ENCODE results near the gene MICAL2.

The MICAL2 gene

GRCh38 chr11:12287009-12287373, 176.6 kb downstream of the MICAL2 start:
- no peak for DNase-seq (ENCODE audit: low read depth in 3 of 3)

- no peak for DNase-seq (ENCODE audit: low read depth in 3 of 3)
These were observed 177.2 kb downstream of the MICAL2 start for GRCh38 chr11:12287374-12288211.

DNA sequence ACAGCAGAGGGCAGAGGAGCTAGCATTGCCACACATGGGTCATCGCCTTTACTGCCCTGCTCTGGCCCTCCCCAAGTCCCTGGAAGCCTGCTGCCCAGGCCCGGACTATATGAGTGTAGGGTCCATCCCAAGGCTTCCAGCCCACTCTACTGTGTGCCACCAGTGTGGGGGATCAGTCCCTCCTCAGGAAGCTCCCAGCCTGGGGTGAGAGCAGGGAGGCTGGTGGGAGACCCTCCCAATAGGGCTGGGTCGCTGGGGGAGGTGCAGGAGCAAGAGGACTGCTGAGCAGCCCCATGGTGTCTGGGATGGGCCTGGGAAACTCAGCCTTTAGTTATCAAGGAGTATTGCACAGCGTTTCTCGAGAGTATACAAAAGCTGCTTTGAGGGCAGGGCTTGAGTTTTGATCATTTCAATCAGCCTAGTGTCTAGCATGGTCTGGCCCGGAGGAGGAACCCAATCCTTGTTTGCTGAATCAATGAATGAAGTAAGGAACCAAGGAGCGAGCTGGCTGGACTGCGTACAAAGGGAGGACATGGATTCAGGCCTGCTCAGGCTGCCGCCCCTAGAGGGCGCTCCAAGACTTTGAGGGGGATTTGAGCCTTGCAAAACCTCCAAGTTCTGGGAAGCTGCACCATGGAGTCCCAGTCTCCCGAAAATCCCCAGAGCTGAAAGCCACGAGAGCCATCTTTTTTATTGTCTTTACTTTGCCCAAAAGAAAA, 178.0 kb downstream of the MICAL2 start:
- no peak for DNase-seq (ENCODE audit: low read depth in 3 of 3)

GRCh38 chr11:12288931-12289666, 178.7 kb downstream of the MICAL2 start:
- DNase-seq (ENCODE audit: low read depth in 3 of 3) = no peak

DNA sequence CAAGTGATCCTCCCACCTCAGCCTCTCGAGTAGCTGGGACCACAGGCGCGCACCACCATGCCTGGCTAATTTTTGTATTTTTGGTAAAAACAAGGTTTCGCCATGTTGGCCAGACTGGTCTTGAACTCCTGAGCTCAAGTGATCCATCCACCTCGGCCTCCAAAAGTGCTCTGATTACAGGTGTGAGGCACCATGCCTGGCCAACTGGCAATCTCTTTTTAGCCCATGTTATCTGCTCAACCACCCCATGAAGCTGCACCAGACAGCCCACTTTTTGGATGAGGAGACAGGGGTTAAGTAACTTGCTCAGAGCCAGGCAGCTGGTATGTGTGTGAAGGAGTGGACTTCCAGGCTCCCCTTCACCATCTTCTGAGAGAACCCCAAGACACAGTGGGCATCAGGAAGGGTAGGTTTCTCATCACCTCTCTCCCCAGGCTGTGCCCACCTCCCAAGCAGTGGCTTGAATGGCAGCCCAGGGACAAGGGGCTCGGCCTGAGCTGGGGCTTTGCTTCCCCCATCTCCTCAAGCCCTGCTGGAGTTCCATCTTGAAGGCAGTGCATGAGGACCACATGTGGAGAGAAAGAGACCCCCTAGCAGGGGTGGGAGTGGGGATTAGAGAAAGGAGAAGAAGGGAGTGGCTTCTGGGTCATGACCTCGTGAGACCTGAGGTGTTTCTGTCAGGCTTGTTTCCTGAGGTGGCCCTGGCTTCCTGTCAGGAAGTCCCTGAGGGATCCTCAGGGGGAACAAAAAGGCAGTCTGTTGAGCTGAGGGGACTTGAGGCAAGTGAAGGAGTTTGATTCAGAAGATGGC, 179.5 kb downstream of the MICAL2 start:
- no peak for DNase-seq (ENCODE audit: low read depth in 3 of 3)

- no peak for DNase-seq (ENCODE audit: low read depth in 3 of 3)
These were observed 180.1 kb downstream of the MICAL2 start for GRCh38 chr11:12290477-12290922.

DNA sequence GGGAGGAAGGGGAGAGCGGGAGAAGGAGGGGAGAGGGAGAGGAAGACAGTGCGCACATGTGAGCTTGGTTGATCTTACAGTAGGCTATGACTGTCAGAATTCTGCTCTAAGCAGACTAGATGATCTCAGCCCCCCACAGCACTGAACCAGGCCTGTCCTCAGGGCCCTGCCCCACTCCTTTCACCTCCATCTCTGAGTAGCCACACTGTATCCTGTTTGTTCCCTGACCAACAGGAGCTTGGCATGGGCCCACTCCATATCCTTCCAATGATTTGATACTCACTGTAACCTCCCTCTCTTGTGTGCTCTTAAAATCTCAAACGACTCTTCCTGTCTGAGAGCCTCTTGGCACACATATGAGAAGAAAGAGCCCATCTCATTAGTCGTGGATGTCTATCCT, 180.9 kb downstream of the MICAL2 start:
- DNase-seq (ENCODE audit: low read depth in 3 of 3) = no peak

DNA sequence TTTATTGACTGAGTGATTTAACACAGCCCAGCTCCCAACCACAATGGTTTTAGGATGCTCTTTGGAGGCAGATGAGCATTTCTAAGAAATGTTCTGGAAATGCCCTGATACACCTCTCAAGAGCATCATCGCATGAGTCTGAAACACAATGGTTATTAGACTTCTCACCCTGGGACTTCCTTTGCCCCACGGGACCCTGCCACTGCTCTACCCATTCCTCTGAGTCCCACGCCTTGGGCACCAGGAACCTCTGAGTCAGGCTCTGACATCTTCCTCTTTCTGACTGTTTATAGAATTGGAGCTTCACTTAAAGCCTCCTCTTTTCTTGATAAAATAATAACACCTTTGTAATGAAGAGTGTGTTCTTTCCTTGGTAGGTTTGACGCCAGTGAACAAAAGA, 181.4 kb downstream of the MICAL2 start:
- no peak for DNase-seq (ENCODE audit: low read depth in 3 of 3)

DNA sequence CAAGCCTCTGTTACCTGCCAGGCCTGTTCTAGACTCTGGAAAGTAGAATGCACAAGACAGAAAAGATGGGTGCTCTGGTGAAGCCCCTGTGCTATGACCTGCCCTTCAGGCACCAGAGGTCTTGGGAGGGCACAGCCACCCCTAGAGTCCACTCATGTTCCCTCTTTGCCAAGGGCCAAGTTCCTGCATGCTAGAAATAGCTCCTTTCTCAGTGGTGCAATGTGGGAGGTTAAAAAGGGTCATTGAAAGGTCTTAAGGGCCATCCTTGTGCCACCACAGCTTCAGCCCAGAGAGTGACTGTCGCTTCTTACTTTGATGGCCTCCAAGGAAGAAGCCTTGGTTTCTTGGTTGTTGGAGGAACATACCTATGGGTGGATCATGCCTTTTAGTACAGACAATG, 182.4 kb downstream of the MICAL2 start:
- no peak for DNase-seq (ENCODE audit: low read depth in 3 of 3)

DNA sequence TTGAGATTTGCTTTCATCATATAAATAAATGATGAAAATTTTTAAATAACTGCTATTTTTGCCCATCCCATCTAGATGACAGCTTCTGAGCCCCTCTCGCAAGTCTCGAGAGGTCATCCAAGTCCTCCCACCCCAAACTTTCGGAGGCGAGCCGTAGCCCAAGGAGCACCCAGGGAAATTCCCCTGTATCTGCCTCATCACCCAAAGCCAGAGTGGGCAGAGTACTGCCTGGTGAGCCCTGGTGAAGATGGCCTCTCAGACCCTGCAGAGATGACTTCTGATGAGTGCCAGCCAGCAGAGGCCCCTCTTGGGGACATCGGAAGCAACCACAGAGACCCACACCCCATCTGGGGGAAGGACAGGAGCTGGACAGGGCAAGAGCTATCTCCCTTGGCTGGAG, 183.1 kb downstream of the MICAL2 start:
- no peak for DNase-seq (ENCODE audit: low read depth in 3 of 3)

DNA sequence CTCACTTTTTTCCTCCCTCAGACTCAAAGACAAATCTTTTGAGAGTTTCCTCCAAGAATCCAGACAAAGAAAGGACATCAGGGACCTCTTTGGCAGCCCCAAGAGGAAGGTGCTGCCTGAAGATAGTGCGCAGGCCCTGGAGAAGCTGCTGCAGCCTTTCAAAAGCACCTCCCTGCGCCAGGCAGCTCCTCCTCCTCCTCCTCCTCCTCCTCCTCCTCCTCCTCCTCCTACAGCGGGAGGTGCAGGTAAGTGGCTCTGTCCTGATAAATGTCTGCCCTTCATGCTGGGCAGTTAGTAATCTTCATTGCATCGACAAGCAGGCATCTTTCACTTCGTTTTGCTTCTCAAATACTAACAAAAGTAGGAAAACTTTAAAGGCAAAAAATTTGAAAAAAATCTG, 184.2 kb downstream of the MICAL2 start:
- DNase-seq (ENCODE audit: low read depth in 3 of 3) = no peak

DNA sequence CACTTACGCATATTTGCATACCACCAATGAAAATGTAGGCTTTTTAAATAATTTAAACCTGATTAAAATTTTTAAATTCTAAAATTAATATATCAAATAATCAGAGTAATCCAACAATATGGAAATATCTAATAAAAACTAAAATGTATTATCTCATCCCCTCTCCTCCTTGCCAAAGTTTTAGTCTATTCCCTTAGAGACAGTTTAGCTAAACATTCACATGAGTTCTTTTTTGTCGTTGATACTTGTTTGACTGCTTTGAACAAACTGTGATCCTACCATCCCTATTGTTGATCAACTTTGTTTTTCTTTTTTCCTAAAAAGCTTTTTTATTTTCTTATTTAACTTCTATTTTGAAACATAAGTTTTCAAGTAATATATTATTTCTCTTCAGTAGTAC, 185.6 kb downstream of the MICAL2 start:
- no peak for DNase-seq (ENCODE audit: low read depth in 3 of 3)

DNA sequence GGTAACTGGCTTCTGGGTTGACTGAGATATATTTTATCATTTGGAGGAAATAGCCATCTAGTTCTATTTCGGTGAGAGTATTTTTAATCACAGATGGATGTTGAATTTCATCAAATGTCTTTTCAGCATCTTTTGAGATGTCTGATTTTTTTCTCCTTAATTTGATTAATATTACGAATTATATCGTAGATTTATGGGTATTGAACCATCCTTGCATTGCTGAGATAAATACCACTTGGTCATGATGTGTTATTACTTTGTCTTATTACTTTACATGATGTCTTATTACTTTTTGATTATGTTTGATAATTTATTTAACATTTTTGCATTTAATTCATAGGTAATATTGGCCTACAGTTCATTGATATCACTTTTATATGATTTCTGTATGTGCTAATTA, 188.2 kb downstream of the MICAL2 start:
- DNase-seq (ENCODE audit: low read depth in 3 of 3) = no peak

DNA sequence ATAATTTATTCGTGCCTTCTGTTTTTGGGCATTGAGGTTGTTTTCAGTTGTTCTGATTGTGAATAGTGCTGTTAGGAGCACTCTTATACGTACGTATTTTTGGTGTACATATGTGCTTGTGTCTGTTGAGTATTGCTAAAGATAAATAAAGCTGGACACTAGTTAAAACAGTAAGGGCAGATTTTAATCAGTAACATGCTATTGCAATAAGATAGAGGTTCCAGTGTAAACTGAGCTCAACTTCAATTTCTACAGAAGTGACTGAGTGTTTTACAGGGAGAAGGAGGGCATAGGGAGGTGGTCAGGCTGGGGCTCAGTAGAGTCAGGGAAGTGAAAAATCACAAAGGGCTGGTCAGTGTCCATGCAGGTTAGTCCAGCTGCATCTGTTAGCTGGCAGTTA, 191.0 kb downstream of the MICAL2 start:
- no peak for DNase-seq (ENCODE audit: low read depth in 3 of 3)

- no peak for DNase-seq (ENCODE audit: low read depth in 3 of 3)
These were observed 193.2 kb downstream of the MICAL2 start for GRCh38 chr11:12303421-12304149.

GRCh38 chr11:12306830-12307229, 196.4 kb downstream of the MICAL2 start:
- DNase-seq (ENCODE audit: low read depth in 3 of 3) = no peak

DNA sequence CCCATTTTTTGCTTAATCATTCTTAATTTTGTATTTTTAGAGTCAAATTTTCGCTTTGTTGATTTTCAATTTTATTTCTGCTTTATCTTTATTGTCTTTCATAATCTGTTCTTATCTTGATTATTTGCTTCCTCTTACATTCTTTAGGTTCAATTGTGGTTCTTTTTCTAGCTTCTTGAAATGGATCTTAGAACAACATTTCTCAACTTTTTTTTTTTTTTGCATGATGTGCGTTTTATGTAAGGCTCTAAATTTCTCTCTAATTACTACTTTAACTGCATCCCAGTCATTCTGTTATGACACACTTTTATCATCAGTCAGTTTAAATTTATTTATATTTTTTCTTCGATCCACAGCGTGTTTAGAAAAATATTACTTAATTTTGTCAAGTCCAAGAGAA, 201.7 kb downstream of the MICAL2 start:
- DNase-seq (ENCODE audit: low read depth in 3 of 3) = no peak
